Panc1 (cell line): ENCODE measurements around the gene TRIM44. TPM values are rescaled to one million over a fixed set of nuclear protein-coding genes. Genes with fewer than 3 reads are reported as not detected.
A peak's percentile ranks its signal among the peaks of the same experiment; 100 is the strongest.

Experiments used
- ATAC-seq: fragments of 200-7000 bp; cut with Tn5 transposase; 2 replicates; pipeline ENCODE4 v1.9.1; 2020; ENCODE audit warnings: mild to moderate bottlenecking, moderate library complexity
- BruUV-seq: library from RNA; stranded (reverse); fragments of 400-500 nt; replicated peaks from 2 replicates; lab custom pipeline; 2021; lab: Mats Ljungman, UMichigan
- CTCF ChIA-PET: fragments of 300-600 bp; sonication (Branson Sonifier 250); formaldehyde crosslinking; loops from one replicate; lab custom pipeline; 2022; ENCODE audit warnings: antibody characterized with exemption; lab: Charles Lee
- POLR2A ChIA-PET: fragments of 300-600 bp; sonication (Branson Sonifier 250); formaldehyde crosslinking; loops from one replicate; lab custom pipeline; 2022; ENCODE audit warnings: antibody characterized with exemption; lab: Charles Lee
- DNase-seq: peaks from one replicate; pipeline ENCODE4 v3.0.0-alpha.2; 2010; ENCODE audit warnings: low read depth, low spot score
- H3K27ac ChIP-seq: 2 replicates; pipeline ENCODE4 v1.5.1; 2011; ENCODE audit warnings: mild to moderate bottlenecking, low read length, inconsistent platforms
- H3K27me3 ChIP-seq: fragments of 200-500 bp; sonication (Bioruptor generic); 2 replicates; pipeline ENCODE4 v1.6.0; 2014; ENCODE audit warnings: low read length, inconsistent platforms; ENCODE audit not compliant: control insufficient read depth, insufficient read depth
- H3K36me3 ChIP-seq: fragments of 200-500 bp; sonication (Bioruptor generic); 2 replicates; pipeline ENCODE4 v1.5.1; 2014; ENCODE audit warnings: inconsistent platforms, mild to moderate bottlenecking, low read length, moderate library complexity; ENCODE audit not compliant: control insufficient read depth, insufficient read depth
- H3K4me1 ChIP-seq: 2 replicates; pipeline ENCODE4 v1.5.1; 2011; ENCODE audit warnings: inconsistent platforms, mild to moderate bottlenecking, low read length, moderate library complexity; ENCODE audit not compliant: control insufficient read depth, insufficient read depth
- H3K4me3 ChIP-seq, 2 experiments: 2 replicates each; pipeline ENCODE4 v1.5.1; 2011 to 2012; ENCODE audit warnings: low read depth in 2 of 2, low read length in 2 of 2, mild to moderate bottlenecking in 2 of 2, inconsistent platforms in 1 of 2, moderate library complexity in 1 of 2
- H3K9me3 ChIP-seq: fragments of 200-500 bp; sonication (Bioruptor generic); 2 replicates; pipeline ENCODE4 v1.5.1; 2014; ENCODE audit warnings: low read depth, mild to moderate bottlenecking, inconsistent platforms, low read length, moderate library complexity; ENCODE audit not compliant: control insufficient read depth, insufficient read depth
- CTCF ChIP-seq: fragments of 450-650 bp; IDR thresholded peaks from 2 replicates; pipeline ENCODE4 v1.5.1; 2017; ENCODE audit warnings: mild to moderate bottlenecking
- POLR2AphosphoS5 ChIP-seq: IDR thresholded peaks from 2 replicates; pipeline ENCODE4 v1.6.1; 2012; ENCODE audit warnings: mild to moderate bottlenecking, low read depth, low read length, moderate library complexity
- REST ChIP-seq, 2 experiments: IDR thresholded peaks; 2 replicates each; pipeline ENCODE4 v1.6.1; 2011 to 2012; ENCODE audit warnings: low read depth in 2 of 2, control low read depth in 1 of 2, low read length in 1 of 2, mild to moderate bottlenecking in 1 of 2, moderate library complexity in 1 of 2; ENCODE audit not compliant: insufficient read depth in 1 of 2
- SIN3A ChIP-seq: IDR thresholded peaks from 2 replicates; pipeline ENCODE4 v1.6.1; 2012; ENCODE audit warnings: low read depth, mild to moderate bottlenecking, low read length, moderate library complexity, borderline replicate concordance; ENCODE audit not compliant: insufficient read depth
- TCF7L2 ChIP-seq: IDR thresholded peaks from 2 replicates; pipeline ENCODE4 v1.6.1; 2011; ENCODE audit warnings: mild to moderate bottlenecking, low read depth, low read length, inconsistent platforms
- in situ Hi-C: cut with HindIII; loops from 2 replicates; pipeline ENCODE4 v1.10.0; 2016; ENCODE audit warnings: low sequenced_read_pairs, low pct_unique_long_range_greater_than_20kb
- intact Hi-C: fragments of 100-400 bp; cut with micrococcal nuclease; formaldehyde crosslinking; loops from one replicate; pipeline ENCODE4 v1.10.0; 2022; ENCODE audit not compliant: unreplicated experiment
- total RNA-seq: library from RNA; stranded (reverse); gene quantifications from one replicate; pipeline ENCODE4 v1.2.1, GENCODE V29; 2021; ENCODE audit not compliant: unreplicated experiment

TRIM44 gene
- total RNA-seq, 1 experiment from 2014 or later = 80.3 TPM

GRCh38 chr11:35711173-35711910 is 48.8 kb downstream of the TRIM44 start:
- intact Hi-C loops (no loop called here), in situ Hi-C loops (no loop called here)
- BruUV-seq = no TSS peak
- no peaks in the 10 kb centered on the region for H3K27me3 ChIP-seq
- ChIA-PET CTCF (interaction anchor here (0.7 kb wide), 1 partner anchor 111 kb away, joined by 11 read pairs; no protein-coding TSS in a partner anchor), POLR2A (interaction anchor here (0.7 kb wide), 1 partner anchor 377 kb away, joined by 3 read pairs; no protein-coding TSS in a partner anchor)
- H3K4me3 ChIP-seq = no peak overlapping the region
- no peak for DNase-seq
- no peak for ATAC-seq
- no peak overlapping the region for H3K27ac ChIP-seq
- H3K4me1 ChIP-seq = no peaks in the 10 kb centered on the region
- no peaks in the 10 kb centered on the region for H3K9me3 ChIP-seq
- TF ChIP-seq POLR2AphosphoS5 = no peak
- TF ChIP-seq CTCF = peak; percentile 20; the same call in 1 of the 2 replicates
- no peak for TF ChIP-seq TCF7L2
- H3K36me3 ChIP-seq = no peaks in the 10 kb centered on the region

- in situ Hi-C loops = no loop called here
- intact Hi-C loops = no loop called here
- CTCF ChIA-PET = interaction anchor here (1.2 kb wide), 1 partner anchor 110 kb away, joined by 3 read pairs; no protein-coding TSS in a partner anchor
- Histone ChIP-seq H3K4me3 (no peak overlapping the region), H3K27me3 (no peaks in the 10 kb centered on the region), H3K27ac (no peak overlapping the region), H3K9me3 (no peaks in the 10 kb centered on the region), H3K36me3 (no peaks in the 10 kb centered on the region), H3K4me1 (no peaks in the 10 kb centered on the region)
- DNase-seq = no peak
- no TSS peak for BruUV-seq
- ATAC-seq = no peak
- POLR2A ChIA-PET = no interaction called here
- TF ChIP-seq SIN3A (no peak), POLR2AphosphoS5 (no peak), CTCF (no peak), REST (IDR thresholded peaks at IDR 0.05; ENCODE audit: insufficient read depth in 1 of 2, low read depth in 2 of 2, low read length in 1 of 2) (no peak)
Observed at GRCh38 chr11:35711924-35712323, 49.3 kb downstream of the TRIM44 start.
